NB4 (cell line): ENCODE measurements around the gene PRR14.

Experiments used
- POLR2A ChIP-seq: IDR thresholded peaks from 2 replicates; pipeline ENCODE4 v1.6.1; 2011; ENCODE audit warnings: mild to moderate bottlenecking; ENCODE audit not compliant: insufficient read length; ENCODE audit errors: extremely low read depth
- TF ChIP-seq, protein P1 (sequence below): IDR thresholded peaks from one replicate; pipeline ENCODE4 v1.5.1; 2012; ENCODE audit warnings: low read depth, low read length

DNA sequence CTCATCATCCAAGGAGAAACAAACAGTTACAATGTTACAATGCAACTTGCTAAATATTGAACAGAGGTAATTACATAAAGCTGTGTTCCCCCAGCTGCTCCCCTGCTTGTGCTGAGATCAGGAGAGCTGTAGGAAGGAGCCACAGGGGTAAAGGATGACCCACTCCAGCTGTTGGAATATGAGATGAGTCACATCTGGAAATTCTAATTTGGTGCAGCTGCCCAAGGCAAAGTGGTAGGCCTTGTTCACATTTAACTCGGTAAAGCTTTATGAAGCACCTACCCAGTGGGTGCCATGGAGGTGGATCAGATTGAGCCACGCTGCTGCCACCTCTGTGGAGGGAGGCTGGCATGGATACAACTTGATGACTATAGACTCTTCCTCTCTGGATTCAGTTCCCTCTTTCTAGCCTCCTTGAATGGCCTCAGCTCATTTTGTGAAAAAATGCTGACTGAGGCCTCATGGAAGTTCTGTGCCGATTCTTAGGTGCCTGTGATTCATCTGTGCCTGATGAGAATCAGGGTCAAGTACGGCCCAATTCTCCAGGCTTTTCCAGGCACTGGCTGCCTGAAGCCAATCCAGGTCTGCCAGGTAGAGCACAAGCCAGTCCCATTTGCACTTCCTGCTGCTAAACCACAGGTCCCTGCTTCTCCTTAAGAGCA, 48.0 kb upstream of the PRR14 start:
- TF ChIP-seq, protein P1, sequence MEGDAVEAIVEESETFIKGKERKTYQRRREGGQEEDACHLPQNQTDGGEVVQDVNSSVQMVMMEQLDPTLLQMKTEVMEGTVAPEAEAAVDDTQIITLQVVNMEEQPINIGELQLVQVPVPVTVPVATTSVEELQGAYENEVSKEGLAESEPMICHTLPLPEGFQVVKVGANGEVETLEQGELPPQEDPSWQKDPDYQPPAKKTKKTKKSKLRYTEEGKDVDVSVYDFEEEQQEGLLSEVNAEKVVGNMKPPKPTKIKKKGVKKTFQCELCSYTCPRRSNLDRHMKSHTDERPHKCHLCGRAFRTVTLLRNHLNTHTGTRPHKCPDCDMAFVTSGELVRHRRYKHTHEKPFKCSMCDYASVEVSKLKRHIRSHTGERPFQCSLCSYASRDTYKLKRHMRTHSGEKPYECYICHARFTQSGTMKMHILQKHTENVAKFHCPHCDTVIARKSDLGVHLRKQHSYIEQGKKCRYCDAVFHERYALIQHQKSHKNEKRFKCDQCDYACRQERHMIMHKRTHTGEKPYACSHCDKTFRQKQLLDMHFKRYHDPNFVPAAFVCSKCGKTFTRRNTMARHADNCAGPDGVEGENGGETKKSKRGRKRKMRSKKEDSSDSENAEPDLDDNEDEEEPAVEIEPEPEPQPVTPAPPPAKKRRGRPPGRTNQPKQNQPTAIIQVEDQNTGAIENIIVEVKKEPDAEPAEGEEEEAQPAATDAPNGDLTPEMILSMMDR = no peak
- no peak for TF ChIP-seq POLR2A
